HG02571 (cell line): ENCODE data around the gene KCTD8.

Experiments
- ATAC-seq: cut with Tn5 transposase; IDR thresholded peaks from one replicate; pipeline ENCODE4 v1.9.1; 2021; ENCODE audit warnings: mild to moderate bottlenecking, moderate library complexity; ENCODE audit not compliant: unreplicated experiment

Gene KCTD8

DNA sequence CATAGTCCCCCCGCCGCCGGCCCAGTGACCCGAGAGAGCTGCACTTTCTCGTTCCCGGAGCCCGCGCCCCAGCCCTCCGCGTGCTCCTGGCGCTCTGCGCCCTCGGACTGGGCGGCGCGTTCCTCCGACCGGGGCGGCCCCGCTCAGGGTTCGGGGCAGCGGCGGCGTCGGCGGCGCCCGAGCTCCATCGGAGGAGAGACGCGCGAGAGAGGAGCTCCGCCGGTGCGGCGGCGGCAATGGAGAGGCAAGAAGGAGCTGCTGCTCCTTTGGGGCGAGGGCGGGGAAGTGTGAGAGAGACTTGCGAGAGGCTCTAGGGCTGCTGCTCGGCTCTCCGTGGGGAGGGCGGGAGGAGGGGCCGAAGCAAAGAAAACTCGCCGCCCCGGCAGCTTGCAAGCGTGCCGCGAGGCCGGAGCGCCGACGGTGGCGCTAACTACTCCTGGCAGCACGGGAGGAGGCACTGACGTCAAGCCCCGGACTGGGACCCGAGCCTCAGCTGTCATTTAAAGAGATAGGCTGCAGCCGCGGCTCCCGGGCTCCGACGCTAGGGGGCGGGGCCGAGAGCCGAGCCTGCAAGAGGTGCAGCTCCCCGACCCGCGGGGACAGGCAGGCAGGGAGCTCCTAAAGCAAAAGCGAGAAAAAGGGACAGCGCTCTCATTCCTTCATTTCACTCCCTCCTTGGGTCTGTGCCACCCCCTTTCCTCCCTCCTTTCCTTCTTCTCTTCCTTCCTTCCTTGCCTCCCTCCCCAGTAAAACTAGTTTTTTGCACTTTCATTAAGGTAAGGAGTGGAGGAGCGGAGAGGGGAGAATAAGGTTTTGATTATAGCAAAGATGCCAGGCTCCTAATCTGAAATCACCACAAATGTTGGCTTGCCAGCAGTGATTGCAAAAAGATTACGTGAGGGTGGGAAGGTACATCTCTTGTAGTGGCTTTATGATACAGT is at the start of gene KCTD8:
KCTD8 (minus strand) TSS at position 289 of the 941 bp plus-strand sequence.
- peak; percentile 95 for ATAC-seq

DNA sequence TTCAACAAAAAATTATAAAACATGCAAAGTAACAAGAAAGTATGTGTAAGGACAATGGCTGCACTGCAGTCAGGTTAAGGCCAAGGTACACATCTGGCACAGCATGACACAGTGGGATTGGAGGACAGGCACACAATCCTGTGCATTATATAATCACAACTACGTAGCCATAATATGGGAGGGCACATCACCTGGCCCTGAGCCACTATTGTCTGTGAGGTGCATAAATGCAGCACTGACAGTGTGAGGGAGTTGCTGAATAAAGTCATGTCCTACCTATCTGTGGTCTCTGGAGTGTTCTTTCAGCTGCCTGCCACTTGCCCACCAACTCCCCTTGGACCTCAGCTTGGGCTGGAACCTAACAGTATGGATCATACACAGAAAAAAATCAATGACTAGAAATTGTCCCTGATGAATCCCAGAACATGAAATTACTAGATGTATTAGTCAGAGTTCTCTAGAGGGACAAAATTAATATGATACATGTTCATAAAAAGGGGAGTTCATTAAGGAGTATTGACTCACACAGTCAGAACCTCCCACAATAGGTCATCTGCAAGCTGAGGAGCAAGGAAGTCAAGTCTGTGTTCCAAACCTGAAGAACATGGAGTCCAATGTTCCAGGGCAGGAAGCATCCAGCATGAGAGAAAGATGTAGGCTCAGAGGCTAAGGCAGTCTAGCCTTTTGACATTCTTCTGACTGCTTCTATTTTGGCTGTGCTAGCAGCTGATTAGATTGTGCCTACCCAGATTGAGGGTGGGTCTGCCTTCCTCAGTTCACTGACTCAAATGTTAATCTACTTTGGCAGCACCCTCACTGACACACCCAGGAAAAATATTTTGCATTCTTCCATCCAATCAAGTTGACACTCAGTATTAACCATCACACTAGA is 46.4 kb upstream of the KCTD8 start:
- ATAC-seq: no peak

DNA sequence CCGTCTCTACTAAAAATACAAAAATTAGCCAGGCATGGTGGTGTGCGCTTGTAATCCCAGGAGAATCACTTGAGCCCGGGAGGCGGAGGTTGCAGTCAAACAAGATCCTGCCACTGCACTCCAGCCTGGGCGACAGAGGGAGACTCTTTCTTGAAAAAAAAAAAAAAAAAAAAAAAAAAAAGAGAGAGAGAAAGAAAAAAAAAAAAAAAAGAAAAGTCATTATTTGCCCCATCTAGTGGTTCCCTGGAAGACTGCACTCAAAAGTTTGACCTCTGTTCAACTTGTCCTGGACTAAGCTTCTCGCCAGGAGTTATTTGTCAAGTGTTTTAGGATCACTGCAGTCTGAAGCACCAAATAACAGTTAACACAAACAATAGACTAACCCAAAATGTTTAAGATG is 45.3 kb upstream of the KCTD8 start:
- no peak for ATAC-seq

DNA sequence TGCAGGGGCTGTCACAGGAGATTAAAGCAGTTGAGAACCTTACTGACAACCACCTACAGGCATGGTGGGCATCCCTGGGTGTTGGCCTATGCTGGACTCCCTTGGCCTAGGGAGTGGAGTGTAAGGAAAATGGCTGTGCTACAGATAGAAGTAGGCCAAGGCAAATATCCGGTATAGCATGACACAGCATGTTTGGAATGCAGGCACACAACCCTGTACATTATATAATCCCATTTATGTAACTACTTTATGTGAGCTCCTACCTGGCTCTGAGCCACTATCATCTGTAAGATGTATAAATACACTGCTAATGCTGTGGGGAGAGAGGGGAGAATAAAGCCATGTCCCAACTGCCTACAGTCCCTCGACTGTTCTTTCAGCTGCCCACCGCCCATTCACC is 38.7 kb upstream of the KCTD8 start:
- no peak for ATAC-seq

DNA sequence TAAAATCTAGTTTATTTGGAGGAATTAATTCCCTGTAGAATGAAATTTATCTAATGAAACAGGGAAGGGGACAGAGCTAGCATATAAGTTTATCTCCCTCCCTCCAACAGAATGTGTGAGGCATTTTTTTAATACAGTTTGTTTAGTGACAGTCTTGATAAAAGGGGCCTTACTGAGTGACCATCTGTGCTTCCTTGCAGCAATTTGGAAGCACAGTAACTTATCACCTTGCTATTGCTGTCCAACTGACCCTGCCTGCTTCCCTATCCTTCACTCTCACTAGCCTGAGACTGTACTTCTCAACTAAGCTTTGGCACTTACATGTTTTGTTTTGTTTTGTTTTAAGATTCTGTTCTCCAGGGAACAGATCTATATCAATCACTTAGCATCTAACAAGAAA is 31.1 kb upstream of the KCTD8 start:
- ATAC-seq: no peak

DNA sequence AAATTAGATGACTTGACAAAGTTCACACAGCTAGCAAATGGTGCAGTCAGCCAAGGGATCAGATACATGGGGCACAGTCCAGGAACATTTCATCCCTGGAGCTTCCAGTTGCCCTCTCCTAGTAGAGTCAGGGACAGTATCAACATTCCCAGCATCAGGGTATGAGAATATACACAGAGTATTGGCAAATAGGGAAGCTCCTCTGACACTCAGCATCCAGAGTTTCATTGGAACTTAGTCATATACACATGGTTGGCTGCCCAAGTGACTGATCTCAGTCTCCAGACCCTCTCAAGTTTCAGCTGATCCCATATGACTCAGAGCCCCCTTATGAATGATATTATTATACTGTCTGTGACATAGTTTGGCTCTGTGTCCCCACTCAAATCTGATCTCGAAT is 13.7 kb upstream of the KCTD8 start:
- ATAC-seq: no peak

DNA sequence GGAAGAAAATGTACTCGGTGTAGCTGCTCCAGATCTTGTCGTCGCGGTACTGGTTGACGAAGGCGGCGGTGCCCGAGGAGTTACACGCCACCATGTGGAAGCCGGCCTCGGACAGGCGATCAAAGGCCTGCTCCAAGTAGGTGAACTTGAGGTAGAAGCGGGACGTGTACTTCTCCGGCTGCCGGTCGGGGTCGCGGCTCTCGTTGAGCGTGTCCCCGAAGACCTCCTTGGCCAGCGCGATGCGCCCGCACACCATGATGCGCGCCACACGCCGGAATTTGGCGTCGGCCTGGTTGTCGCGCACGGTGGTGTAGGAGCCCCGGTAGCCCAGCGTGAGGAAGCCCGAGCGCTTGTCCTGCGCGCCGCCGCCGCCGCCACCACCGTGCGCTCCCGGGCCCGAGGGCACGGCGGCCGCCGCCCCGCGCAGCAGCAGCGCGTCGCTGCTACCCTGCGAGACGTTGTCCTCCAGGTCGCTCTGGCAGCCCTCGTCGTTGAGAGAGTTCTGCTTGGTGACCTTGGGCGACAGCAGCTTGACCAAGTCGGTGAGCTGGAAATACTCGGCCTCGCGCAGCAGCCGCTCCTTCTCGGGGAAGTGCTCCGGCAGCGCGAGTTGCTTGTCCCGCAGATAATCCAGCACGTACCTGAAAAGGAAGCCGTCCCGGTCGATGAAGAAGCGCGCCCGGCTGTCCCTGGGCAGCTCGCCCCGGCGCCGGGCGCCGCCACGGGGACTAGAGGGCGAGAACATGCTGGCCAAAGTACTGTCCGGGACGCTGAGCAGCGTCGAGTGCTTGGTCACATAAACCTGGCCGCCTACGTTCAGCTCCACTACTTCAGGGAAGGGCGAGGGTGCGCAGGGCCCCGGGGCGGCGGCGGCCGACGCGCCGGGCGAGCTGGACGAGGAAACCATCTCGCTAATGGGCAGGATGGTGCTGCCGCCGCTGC is 775 bp downstream of the KCTD8 start:
- peak; percentile 2 for ATAC-seq

DNA sequence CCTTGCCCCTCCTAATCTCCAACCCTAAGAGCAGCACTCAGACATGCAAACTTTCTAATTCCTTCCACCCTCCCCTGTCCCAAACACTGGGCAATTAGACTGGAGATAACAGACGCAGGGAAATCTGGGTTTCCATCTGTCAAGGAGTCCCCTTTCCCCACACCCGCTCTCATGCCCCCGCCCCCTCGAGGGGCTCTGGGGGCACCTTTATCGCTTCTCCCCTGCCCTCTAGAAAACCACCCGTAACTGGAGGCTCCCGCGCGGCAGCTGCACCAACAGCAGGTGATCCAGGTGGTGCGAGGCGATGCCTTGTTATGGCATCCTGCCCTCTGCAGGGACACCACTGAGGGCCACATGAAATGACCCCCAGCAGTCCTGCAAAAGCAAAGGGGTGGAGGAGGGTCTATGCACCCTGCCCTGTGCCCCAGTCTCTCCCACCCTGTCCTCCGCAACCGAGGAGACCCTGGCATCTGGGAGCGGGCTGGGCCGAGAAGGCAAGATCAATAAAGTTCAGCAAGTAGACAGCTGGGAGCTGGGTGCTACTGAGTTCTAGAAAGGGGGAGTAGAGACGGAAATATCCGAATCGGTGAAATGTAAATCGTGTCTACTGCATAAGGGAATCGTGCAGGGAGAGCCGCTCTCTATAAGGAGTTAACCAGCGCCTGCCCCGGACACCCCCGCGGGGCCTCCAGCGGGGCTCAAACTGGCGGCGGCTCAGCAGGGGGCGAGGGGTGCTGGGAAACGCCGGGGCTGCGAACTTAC is 1.6 kb downstream of the KCTD8 start:
- ATAC-seq: no peak

DNA sequence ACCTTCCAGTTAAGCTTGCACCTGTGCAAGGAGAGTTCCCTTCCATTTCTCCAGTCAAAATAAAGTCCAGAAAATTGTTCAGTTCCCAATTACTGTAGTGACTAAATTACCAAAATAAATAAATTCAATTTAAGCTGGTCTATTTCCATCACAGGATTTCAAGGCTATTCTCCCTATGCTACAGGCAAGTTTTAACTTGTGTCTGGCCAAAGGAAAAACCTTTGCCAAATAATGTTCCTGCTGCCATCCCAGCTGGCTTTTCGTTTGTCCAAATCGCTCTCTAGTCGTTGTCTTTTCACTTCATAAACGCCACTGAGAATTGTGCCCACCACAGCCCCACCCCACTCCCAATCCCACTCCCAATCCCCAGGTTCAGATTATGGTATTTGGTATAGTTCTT is 2.4 kb downstream of the KCTD8 start:
- ATAC-seq: no peak

DNA sequence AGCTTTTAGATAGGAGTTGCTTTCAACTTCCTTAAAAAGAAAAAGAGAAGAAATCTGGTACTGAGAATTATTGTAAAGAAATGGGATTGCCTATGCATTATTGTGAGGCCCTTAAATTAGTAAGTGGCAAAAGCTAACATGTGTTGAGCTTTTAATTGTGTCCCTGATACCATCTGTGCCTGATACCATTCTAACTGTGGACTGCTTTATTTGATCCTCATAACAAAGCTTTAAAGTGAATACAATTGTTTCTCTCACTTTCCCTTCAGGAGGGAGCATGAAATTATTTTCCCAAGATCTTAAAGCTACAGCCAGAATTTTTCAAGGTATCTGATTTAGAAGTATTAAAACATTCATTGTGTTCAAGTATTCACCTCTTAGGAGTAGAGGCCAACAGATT is 9.9 kb downstream of the KCTD8 start:
- no peak for ATAC-seq

DNA sequence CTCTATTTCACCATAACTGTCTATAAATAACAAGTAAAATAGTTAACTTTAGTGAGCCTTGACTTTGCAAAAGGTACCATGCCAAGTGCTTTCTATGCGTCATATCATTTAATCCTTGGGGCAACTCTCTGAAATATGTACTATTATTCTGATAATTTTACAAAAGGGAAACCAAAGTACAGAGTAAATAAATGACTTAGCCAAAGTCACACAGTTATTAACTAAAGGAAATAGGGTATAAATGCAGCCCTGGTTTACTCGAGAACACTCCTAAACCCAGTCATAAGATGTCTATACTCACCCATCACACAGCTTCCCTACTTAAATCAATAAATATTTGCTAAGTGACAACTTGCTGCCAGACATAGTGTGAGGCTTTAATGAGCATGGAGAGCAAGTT is 14.4 kb downstream of the KCTD8 start:
- ATAC-seq: no peak

DNA sequence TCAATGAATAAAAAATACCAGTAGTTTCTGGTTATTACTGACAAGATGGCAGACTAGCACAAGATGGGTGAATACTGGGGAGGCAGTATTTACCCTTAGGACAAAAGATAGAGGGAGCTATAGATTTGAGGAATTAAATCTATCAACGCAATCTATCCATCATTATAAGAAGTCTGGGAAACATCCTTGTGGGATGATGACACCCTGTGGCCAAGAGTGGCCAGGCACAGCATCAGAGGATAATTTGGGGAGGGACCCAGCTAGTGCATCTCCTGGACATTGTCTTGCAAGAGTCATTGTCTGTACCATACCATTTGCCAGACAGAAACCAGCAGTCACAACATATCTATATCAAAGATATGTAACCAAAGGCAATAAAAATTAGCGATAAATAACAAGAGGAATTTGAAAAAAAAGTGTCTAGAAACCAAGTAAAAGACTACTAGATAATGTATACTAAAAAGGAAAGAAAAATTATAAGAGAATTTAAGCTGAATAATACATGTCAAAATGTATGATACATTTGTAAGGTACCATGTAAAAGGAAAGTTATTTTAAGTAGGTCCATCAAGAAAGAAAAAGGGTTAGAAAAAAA is 22.9 kb downstream of the KCTD8 start:
- no peak for ATAC-seq

DNA sequence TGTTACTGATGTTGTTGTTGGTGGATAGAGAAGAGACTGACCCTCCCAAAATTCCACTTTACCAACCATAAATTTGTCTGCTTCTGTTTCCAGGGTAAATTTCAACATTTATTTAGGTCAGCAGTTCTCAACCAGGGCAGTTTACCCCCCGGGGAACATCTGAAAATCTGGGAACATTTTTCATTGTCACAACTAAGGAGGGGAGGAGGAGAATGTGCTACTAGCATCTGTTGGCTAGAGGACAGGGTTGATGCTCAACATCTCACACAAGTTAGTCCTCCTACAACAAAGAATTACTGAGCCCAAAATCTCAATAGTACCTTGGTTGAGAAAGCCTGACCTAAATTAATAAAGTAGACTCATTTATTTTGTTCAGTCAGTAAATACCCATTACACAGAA is 25.7 kb downstream of the KCTD8 start:
- ATAC-seq: no peak

DNA sequence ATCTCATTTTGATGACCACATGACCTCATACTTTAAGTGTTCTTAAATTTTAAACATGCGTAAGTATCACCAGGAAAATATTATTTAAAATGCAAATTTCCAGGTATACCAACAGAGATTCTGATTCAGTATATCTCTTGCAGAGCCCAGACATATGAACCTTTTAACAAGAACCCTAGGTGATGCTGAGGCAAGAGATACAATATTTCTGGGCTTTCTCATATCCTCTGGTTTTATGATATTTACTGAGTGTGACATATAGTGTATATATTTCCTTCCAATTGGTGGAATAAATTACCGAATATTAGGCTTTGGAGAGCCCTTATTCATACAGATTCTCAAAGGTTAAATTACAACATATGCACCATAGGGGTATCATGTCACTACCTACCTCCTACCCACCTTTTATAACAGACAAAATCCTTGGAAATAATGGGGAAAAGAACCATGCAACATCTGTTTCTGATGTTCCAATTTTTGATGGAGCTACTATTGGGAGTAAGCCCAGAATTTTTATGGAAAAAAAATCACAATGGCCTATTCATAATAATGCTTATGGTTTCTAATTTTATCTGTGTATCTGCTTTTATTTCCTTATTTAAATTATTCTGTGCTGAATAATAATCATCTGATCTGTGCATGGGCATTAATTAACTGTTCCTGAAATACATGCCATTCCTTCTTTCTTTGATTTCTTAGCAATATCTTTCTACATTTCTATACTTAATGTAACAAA is 27.1 kb downstream of the KCTD8 start:
- no peak for ATAC-seq

DNA sequence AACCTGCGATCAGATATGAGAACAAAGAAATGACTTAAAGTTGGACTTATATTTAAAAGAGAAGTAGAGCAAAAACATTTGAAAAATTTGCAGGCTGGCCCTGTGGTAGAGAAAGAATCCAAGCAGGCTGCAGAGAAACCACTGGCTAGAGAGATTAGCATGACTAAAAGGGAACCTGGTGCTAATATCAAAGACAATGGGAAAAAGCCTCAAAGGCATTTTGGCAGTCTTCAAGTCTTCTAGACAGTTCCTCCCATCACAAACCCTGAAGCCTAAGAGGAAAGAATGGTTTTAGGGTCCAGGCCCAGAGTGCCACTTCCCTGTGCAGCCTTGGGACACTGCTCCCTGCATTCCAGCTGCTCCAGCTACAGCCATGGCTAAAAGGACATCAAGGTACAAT is 33.4 kb downstream of the KCTD8 start:
- ATAC-seq: no peak

DNA sequence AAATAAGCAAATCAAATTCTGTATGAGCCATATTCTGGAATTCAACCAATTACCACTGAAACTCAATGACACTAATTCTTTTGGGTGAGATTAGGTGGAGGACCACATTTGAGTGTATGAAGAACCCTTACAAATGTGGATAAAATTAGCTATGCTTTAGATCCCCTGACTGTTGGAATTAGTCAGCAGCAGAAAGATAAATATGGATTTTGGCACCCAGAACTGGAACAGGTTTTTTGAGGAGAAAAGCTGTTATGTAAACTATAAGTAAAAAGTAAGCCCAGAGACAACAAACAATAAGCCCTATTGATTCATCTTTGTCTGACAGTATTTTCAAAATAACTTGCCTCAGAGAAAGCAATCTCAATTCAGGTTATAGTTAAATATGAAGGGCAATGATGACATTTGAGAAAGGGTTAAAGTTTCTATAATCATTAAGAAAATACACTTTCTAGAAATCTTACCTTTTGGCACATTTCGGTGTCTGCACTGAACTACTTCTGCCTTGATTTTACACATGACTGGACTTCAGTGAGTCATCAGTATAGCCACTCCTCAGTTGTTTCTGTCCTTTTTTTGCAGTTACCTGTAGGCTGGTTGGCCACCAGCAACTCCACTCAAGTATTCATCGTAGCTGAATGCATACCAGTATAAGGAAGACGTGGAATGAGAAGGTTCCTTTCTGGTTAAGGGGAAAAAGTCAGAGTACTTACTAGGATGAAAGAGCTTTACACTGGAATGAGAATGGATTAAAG is 80.0 kb downstream of the KCTD8 start:
- no peak for ATAC-seq

DNA sequence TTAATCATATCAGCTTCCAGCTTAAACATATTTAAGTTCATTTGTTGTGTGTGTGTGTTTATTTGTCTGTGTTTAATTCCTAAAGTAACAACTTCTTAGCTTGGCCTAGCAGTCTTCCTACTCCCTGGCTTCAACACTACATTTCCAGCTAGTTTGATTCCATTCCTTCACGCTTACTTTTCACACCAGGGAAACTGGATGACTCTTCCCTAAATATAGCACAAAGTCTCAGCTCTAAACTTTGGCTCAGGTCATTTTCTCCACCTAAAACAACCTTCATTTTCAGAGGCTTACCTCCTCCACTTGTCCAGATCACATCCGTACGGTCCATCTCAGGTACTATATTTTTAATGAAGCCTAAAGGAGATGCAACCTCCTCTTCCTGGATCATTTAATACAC is 94.4 kb downstream of the KCTD8 start:
- no peak for ATAC-seq

DNA sequence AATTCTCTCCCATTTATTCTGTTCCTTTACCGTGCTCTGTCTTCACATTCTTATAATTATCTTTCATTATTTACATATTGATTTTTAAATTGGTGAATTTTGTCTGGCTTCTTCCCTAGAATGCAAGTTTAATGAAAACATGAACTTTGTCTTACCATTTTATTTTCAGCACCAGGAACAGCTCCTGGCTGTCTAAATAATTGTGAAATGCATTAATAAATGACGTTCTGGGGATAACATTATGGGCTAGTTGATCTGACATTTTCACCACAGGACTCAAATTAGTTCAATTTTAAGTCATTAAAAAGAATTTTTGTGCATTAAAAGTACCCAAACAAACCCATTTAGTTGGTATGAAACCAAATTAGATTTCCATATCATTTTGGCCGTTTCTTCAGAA is 97.5 kb downstream of the KCTD8 start:
- ATAC-seq: no peak
